ENCODE data around the gene IRF5. TPM values are rescaled to one million over a fixed set of nuclear protein-coding genes. Genes with fewer than 3 reads are reported as not detected.

The IRF5 gene
- total RNA-seq, 1 donor from 2014 or later, result 0.36 TPM

- Mint-ChIP-seq H3K27me3 (ENCODE audit: low read depth, unreplicated experiment) (peaks cover 59% of the 10 kb centered on the region), H3K9me3 (ENCODE audit: unreplicated experiment) (no peaks in the 10 kb centered on the region), H3K27ac (ENCODE audit: unreplicated experiment) (no peak overlapping the region), H3K36me3 (ENCODE audit: low read depth, unreplicated experiment) (no peaks in the 10 kb centered on the region), H3K4me1 (ENCODE audit: low read depth, unreplicated experiment) (no peaks in the 10 kb centered on the region), H3K4me3 (ENCODE audit: unreplicated experiment) (no peak overlapping the region)
- Histone ChIP-seq H3K27me3 (ENCODE audit: insufficient read depth, low read length) (peaks cover 42% of the 10 kb centered on the region), H3K27ac (ENCODE audit: low read depth, low read length) (no peak overlapping the region), H3K9me3 (ENCODE audit: insufficient read depth, low read depth, low read length) (no peaks in the 10 kb centered on the region), H3K4me3 (ENCODE audit: insufficient read depth, low read depth, low read length) (no peak overlapping the region), H2AFZ (ENCODE audit: low read depth, low read length) (no peak overlapping the region), H3K4me2 (ENCODE audit: low read length) (no peak overlapping the region), H3K79me2 (ENCODE audit: insufficient read depth, low read length) (no peaks in the 10 kb centered on the region), H4K20me1 (ENCODE audit: insufficient read depth, low read length) (no peaks in the 10 kb centered on the region), H3K4me1 (ENCODE audit: insufficient read depth, low read length) (no peaks in the 10 kb centered on the region), H3K36me3 (ENCODE audit: insufficient read depth, low read length) (no peaks in the 10 kb centered on the region), H3K9ac (ENCODE audit: low read length) (no peak overlapping the region)
- no peak for DNase-seq (ENCODE audit: low read depth)
- no peak for TF ChIP-seq EZH2 (IDR thresholded peaks at IDR 0.05; ENCODE audit: insufficient read depth, low read length)
- TF ChIP-seq CTCF (IDR thresholded peaks at IDR 0.05; ENCODE audit: insufficient read depth, low read depth, low read length), result no peak
- no peak for FAIRE-seq
These were observed 15.8 kb upstream of the IRF5 start for GRCh38 chr7:128921866-128922440.

GRCh38 chr7:128922496-128923410 is 15.0 kb upstream of the IRF5 start:
- no peak for FAIRE-seq
- H3K9me3 Mint-ChIP-seq (ENCODE audit: unreplicated experiment), result no peaks in the 10 kb centered on the region

More at GRCh38 chr7:128922496-128923410, 15.0 kb upstream of the IRF5 start:
- H4K20me1 ChIP-seq (ENCODE audit: insufficient read depth, low read length), result no peaks in the 10 kb centered on the region
- H2AFZ ChIP-seq (ENCODE audit: low read depth, low read length), result no peak overlapping the region
- H3K27me3 ChIP-seq (ENCODE audit: insufficient read depth, low read length), result peaks cover 39% of the 10 kb centered on the region
- H3K4me1 ChIP-seq (ENCODE audit: insufficient read depth, low read length), result no peaks in the 10 kb centered on the region
- H3K79me2 ChIP-seq (ENCODE audit: insufficient read depth, low read length), result no peaks in the 10 kb centered on the region
- Mint-ChIP-seq H3K27me3 (ENCODE audit: low read depth, unreplicated experiment) (peaks cover 51% of the 10 kb centered on the region), H3K4me1 (ENCODE audit: low read depth, unreplicated experiment) (no peaks in the 10 kb centered on the region), H3K4me3 (ENCODE audit: unreplicated experiment) (no peak overlapping the region), H3K27ac (ENCODE audit: unreplicated experiment) (no peak overlapping the region), H3K36me3 (ENCODE audit: low read depth, unreplicated experiment) (no peaks in the 10 kb centered on the region)
- no peak overlapping the region for H3K4me3 ChIP-seq (ENCODE audit: insufficient read depth, low read depth, low read length)
- no peak overlapping the region for H3K9ac ChIP-seq (ENCODE audit: low read length)
- TF ChIP-seq EZH2 (IDR thresholded peaks at IDR 0.05; ENCODE audit: insufficient read depth, low read length), result no peak
- TF ChIP-seq CTCF (IDR thresholded peaks at IDR 0.05; ENCODE audit: insufficient read depth, low read depth, low read length), result no peak
- H3K9me3 ChIP-seq (ENCODE audit: insufficient read depth, low read depth, low read length), result no peaks in the 10 kb centered on the region
- DNase-seq (ENCODE audit: low read depth), result no peak
- no peaks in the 10 kb centered on the region for H3K36me3 ChIP-seq (ENCODE audit: insufficient read depth, low read length)
- no peak overlapping the region for H3K27ac ChIP-seq (ENCODE audit: low read depth, low read length)
- H3K4me2 ChIP-seq (ENCODE audit: low read length), result no peak overlapping the region
